ENCODE results near the gene NUDT2.
A peak's percentile ranks its signal among the peaks of the same experiment; 100 is the strongest.
"Not testable (repeated sequence)": the region's sequence is repeated elsewhere in the genome, so short reads cannot be mapped to it uniquely, and the experiment has no call there.

Gene NUDT2

GRCh38 chr9:34328987-34329832 lies at the start of gene NUDT2, which contains the start of gene KIF24:
Gene NUDT2, plus strand, starts transcription at chr9:34329569. Its CDS starts 9,471 bp downstream, at chr9:34339040.
Gene KIF24, minus strand, starts transcription at chr9:34329268. Its CDS starts 17,922 bp downstream, at chr9:34311346.
- ATAC-seq (peak; percentile 96), DNase-seq (peak; percentile 95)

GRCh38 chr9:34282096-34282495 lies 47.3 kb upstream of the NUDT2 start:
- no peak for DNase-seq

GRCh38 chr9:34289159-34289558 lies 40.2 kb upstream of the NUDT2 start:
- ATAC-seq = no peak
- no peak for DNase-seq

More at GRCh38 chr9:34282096-34282495, 47.3 kb upstream of the NUDT2 start:
- ATAC-seq = no peak

- DNase-seq (no peak), ATAC-seq (no peak)
Measured at GRCh38 chr9:34291023-34291422, 38.3 kb upstream of the NUDT2 start.

GRCh38 chr9:34291423-34291822 lies 37.9 kb upstream of the NUDT2 start:
- DNase-seq = no peak
- ATAC-seq = no peak

- no peak for DNase-seq
- ATAC-seq = no peak
Measured at GRCh38 chr9:34292552-34292951, 36.8 kb upstream of the NUDT2 start.

GRCh38 chr9:34301064-34301463 lies 28.3 kb upstream of the NUDT2 start:
- not testable (repeated sequence) for DNase-seq, ATAC-seq

- ATAC-seq, DNase-seq: not testable (repeated sequence)
Measured at GRCh38 chr9:34308316-34308715, 21.1 kb upstream of the NUDT2 start.

GRCh38 chr9:34310215-34310614 lies 19.2 kb upstream of the NUDT2 start:
- no peak for DNase-seq
- no peak for ATAC-seq

- no peak for DNase-seq
Measured at GRCh38 chr9:34311499-34312185, 17.7 kb upstream of the NUDT2 start.

GRCh38 chr9:34317436-34317835 lies 11.9 kb upstream of the NUDT2 start:
- ATAC-seq (no peak), DNase-seq (no peak)

More at GRCh38 chr9:34311499-34312185, 17.7 kb upstream of the NUDT2 start:
- no peak for ATAC-seq

- no peak for ATAC-seq
- no peak for DNase-seq
Measured at GRCh38 chr9:34318163-34318790, 11.1 kb upstream of the NUDT2 start.

GRCh38 chr9:34321451-34321850 lies 7.9 kb upstream of the NUDT2 start:
- no peak for ATAC-seq
- DNase-seq = no peak

- DNase-seq (no peak), ATAC-seq (no peak)
Measured at GRCh38 chr9:34322899-34323591, 6.3 kb upstream of the NUDT2 start.

GRCh38 chr9:34326690-34327089 lies 2.7 kb upstream of the NUDT2 start:
- no peak for ATAC-seq
- DNase-seq = no peak

GRCh38 chr9:34328500-34328986 lies 826 bp upstream of the NUDT2 start:
- no peak for ATAC-seq

GRCh38 chr9:34331196-34331595 lies 1.8 kb downstream of the NUDT2 start:
- ATAC-seq = no peak
- no peak for DNase-seq

More at GRCh38 chr9:34328500-34328986, 826 bp upstream of the NUDT2 start:
- DNase-seq = no peak

GRCh38 chr9:34332076-34332964 lies 3.0 kb downstream of the NUDT2 start:
- DNase-seq = no peak
- no peak for ATAC-seq

GRCh38 chr9:34333836-34334235 lies 4.5 kb downstream of the NUDT2 start:
- DNase-seq (no peak), ATAC-seq (no peak)

GRCh38 chr9:34334337-34334824 lies 5.0 kb downstream of the NUDT2 start:
- ATAC-seq (no peak), DNase-seq (no peak)

- ATAC-seq = no peak
- no peak for DNase-seq
Measured at GRCh38 chr9:34334916-34335315, 5.5 kb downstream of the NUDT2 start.
